Natural killer cell (primary cell): ENCODE results near the gene POU5F1. TPM values are rescaled to one million over a fixed set of nuclear protein-coding genes. Genes with fewer than 3 reads are reported as not detected.
"Not testable (repeated sequence)": the region's sequence is repeated elsewhere in the genome, so short reads cannot be mapped to it uniquely, and the experiment has no call there.

ENCODE experiments used
- ATAC-seq, 3 donors: fragments of 150-1000 bp in 2 of 3; fragments of 200-7000 bp in 1 of 3; cut with Tn5 transposase; 1 replicate in 1 of 3; 2 replicates in 2 of 3; pipeline ENCODE4 v1.10.0; 2021; ENCODE audit warnings: mild to moderate bottlenecking in 2 of 3, moderate library complexity in 2 of 3
- DNase-seq, 2 donors: peaks; one replicate each; pipeline versions ENCODE4 v3.0.0 to v3.0.0-alpha.2; 2013 to 2021; ENCODE audit warnings: mixed read lengths in 1 of 2
- H3K27ac ChIP-seq: one replicate; pipeline ENCODE4 v1.5.1; 2013; ENCODE audit warnings: mild to moderate bottlenecking, low read length
- H3K27me3 ChIP-seq: one replicate; pipeline ENCODE4 v1.6.1; 2013; ENCODE audit warnings: low read length; ENCODE audit not compliant: control insufficient read depth, insufficient read depth
- H3K36me3 ChIP-seq: one replicate; pipeline ENCODE4 v1.6.1; 2013; ENCODE audit warnings: low read length; ENCODE audit not compliant: control insufficient read depth, insufficient read depth
- H3K4me1 ChIP-seq: one replicate; pipeline ENCODE4 v1.6.1; 2013; ENCODE audit warnings: low read length; ENCODE audit not compliant: control insufficient read depth, insufficient read depth
- H3K4me3 ChIP-seq: one replicate; pipeline ENCODE4 v1.5.1; 2013; ENCODE audit warnings: low read length
- H3K9me3 ChIP-seq: one replicate; pipeline ENCODE4 v1.6.1; 2013; ENCODE audit warnings: low read length; ENCODE audit not compliant: control insufficient read depth, insufficient read depth
- H3K27ac Mint-ChIP-seq, 2 donors: one replicate each; pipeline ENCODE4 v1.8.0; 2022; ENCODE audit warnings: mild to moderate bottlenecking in 2 of 2, mixed read lengths in 2 of 2, moderate library complexity in 1 of 2
- H3K27me3 Mint-ChIP-seq, 2 donors: one replicate each; pipeline ENCODE4 v1.8.0; 2022; ENCODE audit warnings: low read depth in 2 of 2, mixed read lengths in 2 of 2
- H3K36me3 Mint-ChIP-seq: one replicate; pipeline ENCODE4 v1.8.0; 2022; ENCODE audit warnings: mixed read lengths
- H3K4me1 Mint-ChIP-seq, 2 donors: one replicate each; pipeline ENCODE4 v1.8.0; 2022; ENCODE audit warnings: mixed read lengths in 2 of 2
- H3K4me3 Mint-ChIP-seq: one replicate; pipeline ENCODE4 v1.8.0; 2022; ENCODE audit warnings: mild to moderate bottlenecking, moderate library complexity, mixed read lengths
- H3K9me3 Mint-ChIP-seq, 2 donors: one replicate each; pipeline ENCODE4 v1.8.0; 2022; ENCODE audit warnings: mixed read lengths in 2 of 2
- CTCF ChIP-seq: fragments of 200-600 bp; IDR thresholded peaks from one replicate; pipeline ENCODE4 v1.8.0; 2022; ENCODE audit warnings: antibody characterized with exemption
- WGBS: methylation state at CpG from one replicate; pipeline ENCODE4 v1.1.7; 2013; ENCODE audit warnings: missing lambda C conversion rate; ENCODE audit not compliant: insufficient coverage; 5-methylcytosine and 5-hydroxymethylcytosine counted together
- intact Hi-C: fragments of 100-400 bp; cut with micrococcal nuclease; formaldehyde crosslinking; loops from one replicate; pipeline ENCODE4 v1.14.2; 2022
- total RNA-seq, 4 donors: library from RNA; stranded (reverse); fragments of 120-200 nt in 1 of 4; gene quantifications; one replicate each; pipeline versions ENCODE4 v1.2.3 to v1.2.4, GENCODE V29; 2013 to 2022

Gene POU5F1
- total RNA-seq = not detected
- total RNA-seq (2013) = 0.16 TPM

- Histone ChIP-seq H3K4me1 (peaks cover 7% of the 10 kb centered on the region), H3K27me3 (no peaks in the 10 kb centered on the region), H3K9me3 (no peaks in the 10 kb centered on the region), H3K36me3 (no peaks in the 10 kb centered on the region), H3K27ac (no peak within 1 kb of the TSS), H3K4me3 (no peak within 1 kb of the TSS)
- 74% methylated on average over 5 of the region's 9 CpGs for WGBS
- Mint-ChIP-seq H3K4me3 (no peak within 1 kb of the TSS), H3K27ac (no peak within 1 kb of the TSS), H3K4me1 (peaks cover under 1 to 3% of the 10 kb centered on the region in 2 donors), H3K36me3 (no peaks in the 10 kb centered on the region), H3K27me3 (no peaks in the 10 kb centered on the region), H3K9me3 (no peaks in the 10 kb centered on the region)
- intact Hi-C loops = no loop called here
- no peak for TF ChIP-seq CTCF
- no peak for DNase-seq
- ATAC-seq = no peak
These were observed at the start of gene POU5F1 for GRCh38 chr6:31170600-31170881. Gene POU5F1, minus strand, starts transcription at chr6:31170682. Its CDS starts 62 bp downstream, at chr6:31170620.

- H3K9me3 Mint-ChIP-seq = peaks cover 0 to 2% of the 10 kb centered on the region in 2 donors
- no peaks in the 10 kb centered on the region for H3K4me1 ChIP-seq
- WGBS = 86% methylated on average over 7 of the region's 7 CpGs
- TF ChIP-seq CTCF = no peak
- no peak overlapping the region for H3K4me3 ChIP-seq
- H3K36me3 Mint-ChIP-seq = no peaks in the 10 kb centered on the region
- no peaks in the 10 kb centered on the region for H3K27me3 ChIP-seq
- H3K27ac Mint-ChIP-seq = no peak overlapping the region
- H3K4me1 Mint-ChIP-seq = peaks cover 0 to 5% of the 10 kb centered on the region in 2 donors
- no peak for DNase-seq
- no peak overlapping the region for H3K4me3 Mint-ChIP-seq
- H3K36me3 ChIP-seq = no peaks in the 10 kb centered on the region
- H3K27ac ChIP-seq = peak overlapping the region; percentile 25
- peak in 2 of 3 donors; percentile 18 to 56 for ATAC-seq
- H3K27me3 Mint-ChIP-seq = peaks cover 3 to 6% of the 10 kb centered on the region in 2 donors
- peaks cover 7% of the 10 kb centered on the region for H3K9me3 ChIP-seq
- intact Hi-C loops = no loop called here
These were observed 45.9 kb upstream of the POU5F1 start for GRCh38 chr6:31216208-31216898.

- H3K36me3 ChIP-seq, H3K27me3 Mint-ChIP-seq, H3K9me3 Mint-ChIP-seq, H3K27ac Mint-ChIP-seq, H3K27me3 ChIP-seq, H3K4me1 ChIP-seq, H3K4me1 Mint-ChIP-seq, intact Hi-C loops, DNase-seq, H3K4me3 Mint-ChIP-seq, H3K9me3 ChIP-seq, H3K27ac ChIP-seq, H3K4me3 ChIP-seq, ATAC-seq, H3K36me3 Mint-ChIP-seq: not testable (repeated sequence)
- no CpG with 5 or more reads among the region's 2 CpGs for WGBS
These were observed 44.7 kb upstream of the POU5F1 start for GRCh38 chr6:31215216-31215615.

- Mint-ChIP-seq H3K9me3 (peaks cover 0 to 2% of the 10 kb centered on the region in 2 donors), H3K36me3 (no peaks in the 10 kb centered on the region), H3K4me1 (peaks cover 0 to 5% of the 10 kb centered on the region in 2 donors), H3K4me3 (no peak overlapping the region), H3K27me3 (peaks cover 3 to 6% of the 10 kb centered on the region in 2 donors), H3K27ac (no peak overlapping the region)
- Histone ChIP-seq H3K27me3 (no peaks in the 10 kb centered on the region), H3K36me3 (no peaks in the 10 kb centered on the region), H3K4me3 (no peak overlapping the region), H3K27ac (no peak overlapping the region), H3K9me3 (peaks cover 7% of the 10 kb centered on the region), H3K4me1 (no peaks in the 10 kb centered on the region)
- no peak for DNase-seq
- TF ChIP-seq CTCF = no peak
- ATAC-seq = no peak
- WGBS = 97% methylated on average over 1 of the region's 1 CpG
- intact Hi-C loops = no loop called here
These were observed 44.0 kb upstream of the POU5F1 start for GRCh38 chr6:31214516-31214915.
